Pulmonary artery endothelial cell (primary cell): Measurements from ENCODE around the gene PRCD. TPM values are rescaled to one million over a fixed set of nuclear protein-coding genes. Genes with fewer than 3 reads are reported as not detected.
"Not testable (repeated sequence)": the region's sequence is repeated elsewhere in the genome, so short reads cannot be mapped to it uniquely, and the experiment has no call there.

Source experiments
- DNase-seq: peaks from one replicate; pipeline ENCODE4 v3.0.0-alpha.2; 2011; ENCODE audit warnings: low read depth, low spot score
- total RNA-seq: library from RNA; depleted of rRNA; stranded (reverse); fragments of >200 nt; gene quantifications from 2 replicates; pipeline ENCODE4 v1.2.3, GENCODE V29; 2014

Gene PRCD
- total RNA-seq, 1 donor from 2014 or later: 0.20 TPM

DNA sequence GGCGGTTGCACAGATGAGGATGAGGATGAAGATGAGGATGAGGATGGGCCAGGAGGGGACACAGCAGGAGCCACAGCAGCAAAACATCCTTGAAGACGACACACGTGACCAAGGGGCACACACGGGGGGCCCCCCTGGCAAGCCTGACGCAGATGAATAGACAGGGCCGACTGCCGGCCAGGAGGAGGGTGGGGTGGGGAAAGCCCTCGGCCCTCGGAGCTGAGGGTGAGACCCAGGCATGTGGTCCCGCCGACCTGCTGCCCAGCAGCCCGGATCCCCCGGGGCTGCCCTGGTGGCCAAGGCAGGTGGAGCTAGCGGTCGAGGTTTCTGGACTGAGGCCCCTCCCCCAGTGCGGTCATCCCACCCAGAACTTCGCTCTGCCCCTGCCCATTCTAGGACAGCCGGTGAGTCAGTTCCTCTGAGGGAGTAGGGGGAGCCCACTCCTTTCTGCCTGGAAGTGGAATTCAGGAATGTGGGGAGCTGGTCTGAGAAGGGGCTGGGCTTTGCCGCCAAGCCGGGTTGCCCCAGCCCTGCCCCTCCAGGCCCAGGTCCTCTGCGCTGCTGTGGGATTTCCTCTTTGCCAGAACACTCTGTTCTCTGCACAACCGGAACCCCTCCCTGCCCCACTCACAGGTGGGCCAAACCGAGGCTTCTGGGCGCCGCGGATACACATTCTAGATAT, 12.3 kb upstream of the PRCD start:
- DNase-seq: peak; percentile 41

DNA sequence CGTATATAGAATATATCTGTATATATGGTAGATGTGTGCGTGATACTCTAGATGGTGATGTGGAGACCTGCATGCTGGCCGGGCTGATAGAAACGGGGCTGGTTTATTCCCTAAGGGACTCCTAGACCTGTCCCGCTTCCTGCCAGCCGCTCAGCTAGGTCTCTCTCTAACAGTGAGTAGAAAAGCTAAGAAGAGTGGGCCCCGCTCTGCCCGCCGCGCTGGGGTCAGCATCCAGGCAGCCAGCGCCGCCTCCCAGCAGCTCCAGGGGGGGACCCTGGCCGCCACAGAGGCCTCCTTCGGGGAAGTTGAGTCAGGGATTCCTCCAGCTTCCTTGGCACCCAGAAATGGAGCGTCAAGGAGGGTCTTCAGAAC, 11.7 kb upstream of the PRCD start:
- DNase-seq: no peak

DNA sequence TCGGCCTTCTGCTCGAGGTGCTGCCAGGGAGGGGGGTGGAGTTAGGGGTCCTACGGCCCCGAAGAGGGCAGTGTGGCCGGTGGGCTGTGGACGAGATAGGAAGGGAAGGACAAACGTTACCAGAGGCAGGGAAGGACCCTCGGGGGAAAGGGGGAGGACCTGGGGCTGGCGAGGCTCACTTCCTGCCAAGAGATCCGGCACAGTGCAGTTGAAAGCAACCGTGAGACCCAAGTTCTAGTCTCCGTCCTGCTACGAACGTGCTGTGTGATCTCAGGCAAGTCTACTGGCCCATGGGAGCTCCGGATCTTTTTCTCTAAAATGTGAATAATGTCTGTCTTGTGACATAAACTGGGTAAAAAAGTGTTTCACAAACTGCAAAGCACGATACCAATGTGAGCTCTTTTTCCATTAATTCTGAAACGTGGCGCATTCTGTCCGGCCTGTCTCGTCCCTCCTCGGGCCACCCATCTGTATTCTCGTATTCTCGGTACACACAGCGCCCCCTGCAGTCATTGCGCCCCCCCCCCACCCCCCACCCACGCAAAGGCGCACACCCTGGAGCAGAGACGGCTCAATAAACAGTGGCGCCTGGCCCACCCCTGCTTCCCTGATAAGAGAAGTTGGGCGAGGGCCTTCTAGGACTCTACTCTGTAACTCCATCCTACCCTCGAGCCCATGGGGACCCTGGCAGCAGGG, 11.2 kb upstream of the PRCD start:
- DNase-seq: no peak

DNA sequence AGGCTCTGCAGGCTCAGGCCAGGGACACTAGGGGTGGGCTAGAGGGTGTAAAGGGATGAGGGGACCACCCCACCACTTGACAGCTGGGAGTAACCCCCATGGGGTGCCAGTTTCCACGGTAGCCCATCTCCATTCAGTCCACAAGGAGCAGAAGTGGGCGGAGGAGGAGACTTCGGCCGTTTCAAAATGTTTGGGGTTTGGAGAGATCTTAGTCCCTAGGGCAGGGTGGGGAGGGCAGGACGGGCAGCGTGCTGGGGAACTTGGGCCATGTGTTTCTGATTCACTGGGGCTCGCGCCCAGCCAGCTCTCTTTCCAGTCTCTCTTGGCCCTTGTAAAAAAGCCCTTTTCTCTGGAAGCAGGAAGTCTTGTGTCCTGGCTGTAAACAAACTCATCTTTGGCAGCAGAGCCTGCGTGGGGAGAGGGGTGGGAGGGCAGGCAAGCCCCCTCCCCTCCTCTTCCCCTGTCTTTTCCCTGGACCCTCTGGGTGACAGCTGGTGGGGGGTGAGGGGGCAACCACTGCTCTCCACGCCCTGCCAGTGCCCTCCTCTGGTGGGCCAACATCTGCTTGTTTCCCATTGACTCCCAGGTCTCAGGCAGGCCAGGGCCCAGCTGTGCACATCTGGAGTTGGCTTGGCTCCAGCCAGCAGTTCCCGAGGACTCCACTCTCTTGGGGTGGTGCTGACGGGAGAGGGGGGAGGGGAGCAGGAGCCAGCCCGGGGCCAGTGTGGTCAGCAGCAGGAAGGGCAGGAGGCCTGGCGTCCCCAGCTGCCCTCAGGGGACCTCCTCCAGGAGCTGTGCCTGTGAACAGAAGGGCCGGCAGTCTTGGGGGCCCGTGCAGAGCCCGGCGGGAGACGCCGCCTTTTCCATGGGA, 10.4 kb upstream of the PRCD start:
- DNase-seq: no peak

DNA sequence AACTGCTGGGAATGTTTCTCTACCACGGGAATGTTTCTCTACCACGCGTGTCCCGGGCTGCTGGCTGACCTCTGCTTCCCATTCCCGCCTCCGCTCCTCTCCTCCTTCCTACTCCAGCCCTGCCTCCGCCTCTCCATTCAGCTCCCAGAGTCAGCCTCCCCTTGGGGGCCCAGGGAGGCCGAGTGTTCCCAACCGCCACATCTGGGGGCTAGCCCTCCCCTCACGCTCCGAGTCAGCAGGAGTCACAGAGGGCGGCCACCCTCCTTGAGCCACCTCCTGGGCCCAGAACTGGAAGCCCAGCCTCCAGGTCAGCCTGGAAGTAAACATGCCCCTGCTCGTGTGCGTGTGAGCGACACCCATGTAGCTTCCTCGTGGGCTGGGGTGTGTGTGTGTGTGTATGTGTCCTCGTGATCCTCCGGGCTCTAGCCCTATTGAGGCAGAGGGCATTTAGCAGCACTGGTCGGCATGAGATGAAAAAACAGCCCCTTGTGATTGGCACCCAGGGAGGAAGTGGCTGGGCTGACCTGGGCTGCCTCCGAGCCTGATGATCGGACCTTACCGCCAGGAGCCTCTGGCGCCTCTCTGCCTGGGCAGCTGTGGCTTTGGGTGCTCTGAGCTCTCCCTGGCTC, 9.6 kb upstream of the PRCD start:
- DNase-seq: no peak

DNA sequence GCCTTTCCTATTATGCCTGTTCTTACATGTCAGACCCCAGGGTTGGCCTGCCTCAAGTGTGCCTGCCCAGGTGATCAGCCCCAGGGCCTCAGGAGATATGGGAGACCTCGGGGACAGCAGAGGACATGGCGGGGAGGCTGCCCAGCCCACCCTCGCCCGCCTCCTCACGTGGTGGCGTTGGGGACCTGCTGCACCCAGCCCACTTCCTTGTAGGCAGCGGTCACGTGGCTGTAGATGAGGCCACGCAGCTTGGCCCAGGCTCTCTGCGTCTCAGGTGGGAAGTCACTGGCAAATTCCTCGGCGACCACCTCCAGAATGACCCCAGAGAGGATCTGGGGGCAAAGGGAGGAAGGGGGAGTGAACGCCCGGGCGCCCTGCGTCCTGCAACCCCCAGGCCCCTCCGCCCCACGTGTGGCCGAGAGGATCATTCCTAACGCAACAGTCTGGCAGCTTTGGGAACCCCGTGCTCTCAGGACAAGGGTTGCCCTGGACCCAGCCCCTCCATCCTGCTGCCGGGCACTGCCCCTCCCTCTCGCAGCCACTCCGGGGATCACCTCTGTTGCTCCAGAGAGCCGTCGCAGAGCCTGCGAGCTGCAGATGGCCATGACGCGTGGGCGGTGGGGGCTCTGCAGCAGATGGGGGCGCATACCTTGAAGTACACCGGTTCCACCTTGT, 8.9 kb upstream of the PRCD start:
- no peak for DNase-seq

DNA sequence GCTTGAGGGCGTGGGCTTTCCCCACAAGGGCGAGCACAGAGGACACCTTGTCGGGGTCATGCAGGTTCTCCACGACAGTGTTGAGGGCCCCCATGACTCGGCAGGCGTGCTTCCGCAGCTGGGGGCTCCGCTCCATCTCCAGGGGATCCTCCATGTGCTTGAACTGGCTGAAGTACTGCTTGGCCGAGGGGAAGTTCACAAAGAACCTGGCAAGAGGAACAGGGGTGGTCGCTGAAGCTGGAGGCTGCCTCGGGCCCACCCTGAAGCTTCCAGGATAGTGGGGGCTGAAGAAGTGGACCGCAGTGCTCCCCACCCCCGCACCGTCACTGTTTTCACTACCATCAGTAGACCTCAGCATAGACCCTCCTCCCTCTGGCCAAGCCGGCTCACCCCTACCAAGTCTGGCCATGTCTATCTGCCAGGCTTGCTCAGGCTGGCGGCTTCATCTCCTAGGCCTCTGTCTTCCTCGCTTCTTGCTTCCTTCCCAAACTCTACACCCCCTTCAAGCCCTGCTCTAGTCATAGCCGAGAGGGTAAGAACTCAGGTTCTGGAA, 8.3 kb upstream of the PRCD start:
- no peak for DNase-seq

DNA sequence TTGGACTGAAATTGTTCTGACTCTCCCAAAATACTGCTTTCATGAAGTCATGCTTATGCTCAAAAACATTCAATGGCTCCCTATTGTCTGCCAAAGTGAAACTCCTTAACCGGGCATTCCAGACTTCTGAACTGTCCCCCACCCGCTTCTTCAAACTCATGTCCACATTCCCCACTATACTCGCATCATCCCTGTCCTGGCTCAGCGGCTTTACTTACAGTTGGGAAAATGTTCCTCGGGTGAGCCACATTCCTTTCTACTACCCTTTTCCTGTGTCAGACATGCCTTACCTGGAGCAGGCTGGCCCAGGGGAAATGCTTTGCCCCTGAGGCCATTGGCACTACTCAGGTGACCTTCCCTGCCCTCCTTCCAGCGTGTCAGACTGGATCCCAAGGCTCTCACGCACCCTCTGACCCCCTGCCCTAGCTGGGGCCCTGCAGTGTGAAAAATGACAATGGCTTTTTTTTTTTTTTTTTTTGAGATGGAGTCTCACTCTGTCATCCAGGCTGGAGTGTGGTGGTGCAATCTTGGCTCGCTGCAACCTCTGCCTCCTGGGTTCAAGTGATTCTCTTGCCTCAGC, 7.7 kb upstream of the PRCD start:
- DNase-seq: no peak

DNA sequence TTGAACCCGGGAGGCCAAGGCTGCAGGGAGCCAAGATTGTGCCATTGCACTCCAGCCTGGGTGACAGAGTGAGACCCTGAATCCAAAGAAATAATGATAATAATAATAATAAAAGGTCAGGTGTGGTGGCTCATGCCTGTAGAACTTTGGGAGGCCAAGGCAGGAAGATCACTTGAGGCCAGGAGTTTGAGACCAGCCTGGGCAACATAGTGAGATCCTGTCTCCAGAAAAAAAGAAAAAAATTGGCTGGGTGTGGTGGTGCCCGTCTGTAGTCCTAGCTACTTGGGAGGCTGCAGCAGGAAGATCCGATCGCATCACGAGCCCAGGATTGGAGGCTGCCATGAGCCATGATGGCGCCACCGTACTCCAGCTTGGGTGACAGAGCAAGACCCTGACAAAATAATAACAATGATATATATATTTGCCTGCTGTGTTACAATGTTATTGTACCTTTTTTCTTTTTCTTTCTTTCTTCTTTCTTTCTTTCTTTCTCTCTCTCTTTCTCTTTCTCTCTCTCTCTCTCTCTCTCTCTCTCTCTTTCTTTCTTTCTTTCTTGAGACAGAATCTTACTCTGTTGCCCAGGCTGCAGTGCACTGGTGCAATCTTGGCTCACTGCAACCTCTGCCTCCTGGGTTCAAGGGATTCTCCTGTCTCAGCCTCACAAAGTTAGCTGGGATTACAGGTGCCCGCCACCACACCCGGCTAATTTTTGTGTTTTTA, 6.0 kb upstream of the PRCD start:
- not testable (repeated sequence) for DNase-seq

DNA sequence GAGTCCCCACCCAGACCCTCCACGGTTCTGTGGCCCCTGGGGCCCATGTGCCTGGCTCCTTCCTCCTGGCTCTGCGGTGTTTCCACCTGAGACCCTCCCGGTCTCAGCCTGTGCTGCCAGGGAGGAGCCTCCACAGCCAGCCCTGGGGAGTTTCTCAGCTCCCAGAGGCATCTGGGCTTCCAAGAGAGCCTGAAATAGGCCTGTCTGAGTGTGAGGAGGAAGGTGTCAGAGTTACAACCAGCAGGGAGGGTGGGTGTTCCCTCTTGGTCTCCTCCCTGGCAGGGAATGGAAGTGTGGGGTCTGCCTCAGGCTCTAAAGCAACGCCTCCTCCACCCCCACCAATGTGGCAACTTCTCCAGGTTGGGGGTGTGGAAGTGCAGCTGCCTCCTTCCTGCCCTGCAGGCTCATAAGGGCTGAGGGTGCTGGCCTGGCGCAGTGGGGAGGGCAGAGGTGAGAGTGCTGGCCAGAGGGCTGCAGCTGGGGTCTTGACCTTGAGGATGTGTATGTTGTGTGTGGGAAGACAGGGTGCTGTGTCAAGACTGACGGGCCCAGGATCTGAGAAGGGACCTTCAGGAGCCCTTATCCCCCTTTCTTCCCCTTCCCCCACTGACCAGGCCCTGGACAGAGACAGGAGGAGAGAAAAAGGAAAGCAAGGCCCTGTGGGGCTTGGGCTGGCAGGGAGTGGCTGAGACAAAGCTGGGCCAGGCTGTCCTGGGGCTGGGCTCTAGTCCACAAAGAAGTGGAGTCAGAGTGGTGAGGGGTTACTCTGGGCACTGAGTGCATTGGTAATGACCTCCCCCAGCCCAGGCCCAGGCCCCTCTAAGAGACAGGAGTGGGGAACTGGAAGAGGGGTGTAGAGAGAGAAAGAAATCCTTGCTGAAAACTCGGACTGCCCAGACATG, 4.8 kb upstream of the PRCD start:
- no peak for DNase-seq

DNA sequence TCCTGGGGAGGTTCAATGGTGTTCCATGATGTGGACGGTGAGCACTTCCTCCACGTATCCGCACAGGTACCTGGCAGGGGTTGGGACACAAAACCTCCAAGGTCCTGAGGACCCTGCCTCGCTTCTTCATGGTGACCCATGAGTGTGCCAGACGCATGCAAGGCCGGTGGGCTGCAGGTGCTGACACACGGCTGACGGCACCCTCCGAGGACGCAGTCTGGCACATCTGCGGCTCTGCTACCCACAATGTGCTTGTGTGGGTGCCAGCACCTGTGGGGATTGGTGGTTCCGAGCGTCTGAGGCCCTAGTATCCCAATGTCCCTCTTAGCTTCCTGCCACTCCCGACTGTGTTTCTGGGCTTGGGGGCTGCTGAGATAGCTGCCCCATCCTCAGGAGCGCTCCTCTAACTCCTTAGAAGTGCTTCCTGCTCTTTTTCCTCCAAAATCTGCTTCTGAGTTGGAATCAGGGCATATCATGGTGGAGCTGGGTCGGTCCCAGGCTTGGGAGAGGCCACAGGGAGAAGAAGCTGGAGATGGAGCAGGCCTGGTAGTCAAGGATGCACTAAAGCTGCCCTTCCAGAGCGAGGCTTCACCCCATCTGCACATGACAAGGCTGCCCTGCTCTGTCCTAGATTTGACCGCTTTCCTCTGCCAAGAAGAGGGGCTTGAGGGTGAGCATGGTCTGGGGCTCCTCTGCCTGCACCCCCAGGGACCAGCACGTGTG, 3.9 kb upstream of the PRCD start:
- DNase-seq: no peak

DNA sequence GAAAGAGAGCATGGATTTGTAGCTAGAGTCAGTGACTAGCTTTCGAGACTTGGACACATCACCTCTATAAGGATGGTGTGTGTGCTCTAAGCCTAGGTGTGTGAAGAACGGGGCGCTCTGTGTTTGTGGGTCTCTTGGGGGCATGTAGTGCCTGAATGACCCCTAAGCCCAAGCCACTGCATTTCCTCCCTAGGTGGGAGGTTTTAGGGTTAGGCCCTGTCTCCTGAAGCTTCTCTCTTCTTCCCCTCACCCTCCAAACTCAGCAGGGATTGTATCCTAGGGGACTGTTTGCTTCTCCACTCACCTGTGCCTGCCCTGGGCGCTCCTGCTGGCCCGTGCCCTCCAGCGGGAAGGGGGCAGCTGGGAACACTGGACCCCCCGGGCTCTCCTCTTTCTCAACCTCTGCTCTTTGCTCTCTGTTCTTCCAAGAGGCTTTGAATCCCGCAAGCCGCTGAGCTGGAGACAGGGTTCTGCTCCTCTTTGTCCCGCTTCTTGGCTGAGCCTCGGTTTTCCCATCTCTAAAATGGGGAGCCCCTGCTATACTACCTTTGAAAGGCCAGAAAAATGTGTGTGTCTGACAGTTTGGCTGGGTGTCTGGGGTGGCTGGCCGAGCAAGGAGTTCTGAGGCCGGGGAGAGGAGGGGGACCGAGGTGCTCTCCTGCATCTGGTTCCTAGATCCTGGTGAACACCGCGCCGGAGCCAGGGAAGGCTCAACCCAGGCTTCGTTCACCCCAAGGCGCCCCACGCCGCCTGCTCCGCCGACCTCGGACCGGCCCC, 3.1 kb upstream of the PRCD start:
- DNase-seq: no peak

DNA sequence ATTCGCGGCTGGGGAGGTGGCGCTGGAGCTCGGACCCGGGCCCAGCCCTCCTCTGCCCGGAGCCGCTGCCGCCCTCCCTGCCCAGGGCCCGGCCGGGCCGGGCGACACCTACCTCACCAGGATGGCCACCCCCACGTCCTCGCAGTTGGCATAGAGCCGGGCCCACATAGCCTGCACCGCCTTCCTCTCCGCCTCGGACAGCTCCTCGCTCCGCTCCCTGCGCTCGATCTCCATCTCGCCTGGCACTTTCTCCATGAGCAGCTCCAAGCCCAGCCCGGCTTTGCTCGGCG, 2.6 kb upstream of the PRCD start:
- DNase-seq: no peak

DNA sequence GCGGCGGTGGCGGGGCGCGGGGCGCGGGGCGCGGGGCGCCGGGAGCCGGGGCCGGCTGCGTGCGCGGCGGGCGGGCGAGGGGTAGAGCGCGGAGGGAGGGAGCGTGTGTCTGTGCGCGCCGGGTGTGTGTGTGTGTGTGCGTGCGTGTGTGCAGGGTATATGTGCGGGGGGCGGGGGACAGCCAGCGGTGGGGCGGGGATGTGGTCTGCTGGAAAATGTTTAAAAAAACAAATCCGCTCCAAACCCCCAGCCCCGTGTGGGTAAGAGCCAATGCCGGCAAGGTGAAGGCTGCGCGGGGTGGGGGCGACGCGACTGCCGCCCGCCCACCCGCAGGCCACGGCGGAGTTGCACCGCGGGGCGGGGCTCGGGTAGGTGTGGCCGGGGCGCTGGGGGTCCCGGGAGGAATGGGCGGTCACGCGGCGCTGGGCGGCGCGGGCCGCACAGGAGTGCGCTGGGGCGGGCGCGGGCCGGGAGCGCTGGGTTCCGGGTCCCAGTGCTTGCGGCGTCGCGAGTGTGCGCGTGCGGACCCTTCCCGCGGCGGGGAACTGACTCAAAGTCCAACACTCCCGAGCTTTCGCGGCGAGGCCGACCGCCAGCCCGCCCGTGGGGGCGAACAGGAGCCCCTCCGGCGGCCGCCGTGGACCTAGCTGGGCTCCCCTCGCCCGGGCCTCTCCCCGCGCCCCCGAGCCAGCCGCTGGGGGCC, 2.1 kb upstream of the PRCD start, which contains the start of gene CYGB:
CYGB (minus strand) TSS at position 132 of the 703 bp plus-strand sequence. CDS start 167 bp downstream, outside the sequence.
- no peak for DNase-seq

DNA sequence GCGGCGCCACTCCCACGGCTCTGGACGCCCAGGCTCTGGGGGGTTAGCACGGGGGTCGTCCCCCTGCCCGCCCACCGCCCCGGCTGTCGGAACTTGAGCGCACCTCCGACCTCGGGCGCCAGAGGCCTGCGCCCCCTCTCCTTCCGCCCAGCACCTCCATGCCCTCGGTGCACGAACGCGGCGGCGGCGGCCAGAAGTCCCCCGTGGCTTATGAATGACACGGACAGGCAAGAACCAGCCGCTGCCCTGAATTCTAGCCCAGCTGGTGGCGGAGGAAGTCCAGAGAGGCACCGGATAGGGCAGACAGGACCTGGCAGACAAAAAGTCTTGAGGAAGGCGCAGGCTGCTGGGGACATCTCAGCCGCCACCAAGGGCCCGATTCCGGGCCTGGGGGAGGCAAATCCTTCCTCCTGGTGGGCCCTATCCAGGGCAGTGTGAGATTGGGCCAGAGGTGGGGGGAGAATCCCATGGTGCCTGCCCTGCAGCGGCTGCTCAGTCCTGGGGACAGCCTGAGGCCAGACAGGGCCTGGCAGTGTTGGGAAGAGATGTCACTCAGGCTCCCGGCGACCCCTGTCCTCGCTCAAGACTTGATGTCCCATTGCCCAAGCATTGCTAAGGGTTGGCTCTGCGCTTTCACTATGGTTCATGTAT, 1.4 kb upstream of the PRCD start:
- DNase-seq: no peak

DNA sequence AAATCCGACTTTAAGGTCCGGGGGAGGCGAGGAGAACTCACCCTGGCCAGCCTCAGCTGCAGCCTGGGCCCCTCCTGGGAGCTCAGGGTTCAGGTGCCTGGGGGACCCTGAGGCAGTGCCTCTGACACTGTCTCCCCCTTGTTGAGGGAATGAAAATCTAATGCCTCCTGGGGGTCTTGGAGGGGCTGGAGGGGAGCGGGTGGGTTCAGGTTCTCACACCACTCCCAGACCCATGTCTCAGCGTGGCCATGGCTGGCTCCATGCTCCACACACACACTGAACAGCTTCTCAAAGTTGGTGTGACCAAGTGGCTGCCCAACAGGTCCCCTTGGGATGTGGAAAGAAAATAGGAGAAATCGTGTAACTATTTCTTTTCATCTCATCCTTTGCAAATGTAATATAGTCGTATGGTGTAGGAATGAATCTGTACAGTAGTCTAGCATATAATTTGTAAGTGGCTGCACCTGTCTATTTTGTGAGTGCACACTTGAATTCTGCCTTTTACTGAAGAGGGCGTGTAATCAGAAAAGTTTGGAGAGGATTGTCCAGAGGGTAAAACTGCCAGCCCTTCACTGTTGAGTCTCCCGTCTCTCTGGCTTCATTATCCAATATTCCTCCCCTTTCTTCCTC, 788 bp upstream of the PRCD start:
- no peak for DNase-seq
